Measurements from ENCODE around the gene HDAC9.

- no peak for TF ChIP-seq ZNF274 (IDR thresholded peaks at IDR 0.05; ENCODE audit: low read depth, low read length)
- no peak for TF ChIP-seq YY1 (IDR thresholded peaks at IDR 0.05; ENCODE audit: insufficient read depth, insufficient read length)
- no peak for TF ChIP-seq SUZ12 (IDR thresholded peaks at IDR 0.05; ENCODE audit: extremely low read depth, insufficient read depth, insufficient read length)
These were observed 285.4 kb downstream of the HDAC9 start for GRCh38 chr7:18780938-18781337.
